DND-41 (cell line): ENCODE data around the gene DYSF.

Source experiments
- ATAC-seq: fragments of 200-7000 bp; cut with Tn5 transposase; 3 replicates; pipeline ENCODE4 v1.9.1; 2021; ENCODE audit warnings: low read depth; ENCODE audit not compliant: insufficient read depth
- DNase-seq: peaks from one replicate; pipeline ENCODE4 v3.0.0-alpha.2; 2020
- H2AFZ ChIP-seq: 2 replicates; pipeline ENCODE4 v1.6.0; 2012; ENCODE audit warnings: low read depth, low read length
- H3K27ac ChIP-seq: 2 replicates; pipeline ENCODE4 v1.5.1; 2012; ENCODE audit warnings: low read length, inconsistent platforms
- H3K27me3 ChIP-seq: fragments of 200-600 bp; sonication (generic); 2 replicates; pipeline ENCODE4 v1.6.0; 2012; ENCODE audit warnings: low read length, mild to moderate bottlenecking, inconsistent platforms; ENCODE audit not compliant: insufficient read depth, poor library complexity
- H3K36me3 ChIP-seq: 2 replicates; pipeline ENCODE4 v1.5.1; 2012; ENCODE audit warnings: low read length, inconsistent platforms; ENCODE audit not compliant: insufficient read depth
- H3K4me1 ChIP-seq: 2 replicates; pipeline ENCODE4 v1.5.1; 2012; ENCODE audit warnings: mild to moderate bottlenecking, low read length; ENCODE audit not compliant: insufficient read depth
- H3K4me2 ChIP-seq: 2 replicates; pipeline ENCODE4 v1.6.0; 2012; ENCODE audit warnings: mild to moderate bottlenecking, moderate library complexity, low read length, inconsistent platforms; ENCODE audit not compliant: insufficient read depth
- H3K4me3 ChIP-seq, 2 experiments: fragments of 200-600 bp in 1 of 2; shearing (Covaris generic) in 1 of 2; 2 replicates each; pipeline ENCODE4 v1.5.1; 2012 to 2016; ENCODE audit warnings: inconsistent platforms in 2 of 2, low read length in 2 of 2, mild to moderate bottlenecking in 2 of 2, low read depth in 1 of 2, moderate library complexity in 1 of 2
- H3K79me2 ChIP-seq: 2 replicates; pipeline ENCODE4 v1.6.0; 2012; ENCODE audit warnings: low read length, inconsistent platforms; ENCODE audit not compliant: insufficient read depth
- H3K9ac ChIP-seq: 2 replicates; pipeline ENCODE4 v1.6.0; 2012; ENCODE audit warnings: low read depth, mild to moderate bottlenecking, inconsistent platforms, low read length, moderate library complexity
- H3K9me3 ChIP-seq: 2 replicates; pipeline ENCODE4 v1.5.1; 2012; ENCODE audit warnings: low read length, moderate library complexity, mild to moderate bottlenecking, inconsistent platforms; ENCODE audit not compliant: insufficient read depth, severe bottlenecking
- H4K20me1 ChIP-seq: 2 replicates; pipeline ENCODE4 v1.6.0; 2012; ENCODE audit warnings: low read length; ENCODE audit not compliant: insufficient read depth
- CTCF ChIP-seq: IDR thresholded peaks from 2 replicates; pipeline ENCODE4 v1.5.1; 2012; ENCODE audit warnings: borderline replicate concordance, low read length, moderate library complexity, mild to moderate bottlenecking; ENCODE audit not compliant: poor library complexity, severe bottlenecking; ENCODE audit errors: extremely low read depth
- EZH2 ChIP-seq: IDR thresholded peaks from 3 replicates; pipeline ENCODE4 v1.6.1; 2012; ENCODE audit warnings: borderline replicate concordance, low read depth, mild to moderate bottlenecking, moderate library complexity, low read length, inconsistent platforms; ENCODE audit not compliant: severe bottlenecking

The DYSF gene

GRCh38 chr2:71725836-71726235, 272.5 kb downstream of the DYSF start:
- DNase-seq (no peak), ATAC-seq (no peak)
- TF ChIP-seq CTCF (no peak), EZH2 (no peak)
- Histone ChIP-seq H3K27ac (no peak overlapping the region), H3K79me2 (no peaks in the 10 kb centered on the region), H3K4me3 (no peak overlapping the region), H3K4me1 (no peaks in the 10 kb centered on the region), H2AFZ (no peak overlapping the region), H3K9me3 (peaks cover 10% of the 10 kb centered on the region), H4K20me1 (no peaks in the 10 kb centered on the region), H3K36me3 (no peaks in the 10 kb centered on the region), H3K9ac (no peak overlapping the region), H3K4me2 (no peak overlapping the region), H3K27me3 (no peaks in the 10 kb centered on the region)

GRCh38 chr2:71727562-71727961, 274.2 kb downstream of the DYSF start:
- Histone ChIP-seq H3K79me2 (no peaks in the 10 kb centered on the region), H4K20me1 (no peaks in the 10 kb centered on the region), H2AFZ (no peak overlapping the region), H3K4me1 (no peaks in the 10 kb centered on the region), H3K4me3 (no peak overlapping the region), H3K36me3 (no peaks in the 10 kb centered on the region), H3K27me3 (no peaks in the 10 kb centered on the region), H3K9ac (no peak overlapping the region), H3K27ac (no peak overlapping the region), H3K9me3 (peaks cover 10% of the 10 kb centered on the region), H3K4me2 (no peak overlapping the region)
- no peak for DNase-seq
- ATAC-seq = no peak
- TF ChIP-seq EZH2 (no peak), CTCF (no peak)

GRCh38 chr2:71728036-71728435, 274.7 kb downstream of the DYSF start:
- Histone ChIP-seq H3K27ac (no peak overlapping the region), H3K4me2 (no peak overlapping the region), H3K9ac (no peak overlapping the region), H3K79me2 (no peaks in the 10 kb centered on the region), H3K27me3 (no peaks in the 10 kb centered on the region), H3K9me3 (peaks cover 10% of the 10 kb centered on the region), H3K36me3 (no peaks in the 10 kb centered on the region), H3K4me1 (no peaks in the 10 kb centered on the region), H3K4me3 (no peak overlapping the region), H4K20me1 (no peaks in the 10 kb centered on the region), H2AFZ (no peak overlapping the region)
- ATAC-seq (no peak), DNase-seq (no peak)
- no peak for TF ChIP-seq CTCF
- no peak for TF ChIP-seq EZH2

- no peaks in the 10 kb centered on the region for H3K9me3 ChIP-seq
- no peak overlapping the region for H3K9ac ChIP-seq
- H3K79me2 ChIP-seq = no peaks in the 10 kb centered on the region
- TF ChIP-seq CTCF (no peak), EZH2 (no peak)
- DNase-seq = no peak
- no peak overlapping the region for H2AFZ ChIP-seq
- H3K4me1 ChIP-seq = no peaks in the 10 kb centered on the region
- no peak for ATAC-seq
- H3K27ac ChIP-seq = no peak overlapping the region
- H3K4me2 ChIP-seq = no peak overlapping the region
- H4K20me1 ChIP-seq = no peaks in the 10 kb centered on the region
- H3K4me3 ChIP-seq = no peak overlapping the region
- H3K36me3 ChIP-seq = no peaks in the 10 kb centered on the region
- no peaks in the 10 kb centered on the region for H3K27me3 ChIP-seq
Observed at GRCh38 chr2:71730785-71731383, 277.5 kb downstream of the DYSF start.
